ENCODE results near the gene TMPRSS9.
"Not testable (repeated sequence)": the region's sequence is repeated elsewhere in the genome, so short reads cannot be mapped to it uniquely, and the experiment has no call there.

GRCh38 chr19:2395293-2395829, 35.3 kb downstream of the TMPRSS9 start:
- TF ChIP-seq CTCF (IDR thresholded peaks at IDR 0.05; ENCODE audit: low read depth, low read length); EZH2phosphoT487 (IDR thresholded peaks at IDR 0.05; ENCODE audit: low read depth): not testable (repeated sequence)

All from OCI-LY3 (cell line).